GM19324 (cell line): Measurements from ENCODE around the gene PRKN.

Experiments used
- ATAC-seq: cut with Tn5 transposase; IDR thresholded peaks from one replicate; pipeline ENCODE4 v1.9.1; 2021; ENCODE audit warnings: mild to moderate bottlenecking, moderate library complexity; ENCODE audit not compliant: unreplicated experiment, low FRiP score

PRKN gene

DNA sequence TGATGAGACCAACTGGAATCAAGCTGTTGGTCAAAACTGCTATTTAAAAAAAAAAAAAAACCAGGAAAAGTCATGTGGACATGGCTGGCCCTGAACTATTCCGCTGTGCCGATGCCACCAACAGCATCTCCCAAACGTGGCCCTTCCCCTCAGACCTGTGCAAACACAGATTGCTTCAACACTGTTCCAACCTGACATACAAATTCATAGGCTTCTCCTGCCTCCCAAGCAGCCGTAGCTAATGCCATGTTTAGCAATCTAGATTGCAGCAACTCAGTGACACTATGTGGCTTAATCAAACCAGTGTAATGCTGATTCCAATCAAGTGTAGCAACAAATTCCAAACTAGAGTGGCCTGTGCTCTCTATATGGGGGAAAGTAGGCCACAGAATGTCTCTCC is 16.2 kb downstream of the PRKN start:
- ATAC-seq: no peak

DNA sequence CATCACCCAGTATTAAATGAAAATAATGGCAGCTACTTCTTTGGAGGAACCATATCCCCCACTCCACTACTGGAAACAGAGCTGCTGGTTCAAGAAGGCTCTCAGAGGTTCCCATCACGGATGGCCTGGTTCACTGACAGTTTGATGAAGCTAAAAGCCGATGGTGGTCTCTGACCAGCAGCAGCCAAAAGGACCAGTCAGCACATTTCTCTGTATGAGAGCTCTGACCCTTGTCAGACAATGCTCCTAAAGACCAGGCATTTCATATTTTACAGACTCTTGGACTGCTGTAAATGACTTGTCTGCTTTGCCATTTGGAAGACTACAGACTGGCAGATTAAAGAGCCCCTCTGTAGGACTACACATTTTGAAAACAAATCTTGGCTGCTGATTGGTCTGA is 16.6 kb downstream of the PRKN start:
- no peak for ATAC-seq

DNA sequence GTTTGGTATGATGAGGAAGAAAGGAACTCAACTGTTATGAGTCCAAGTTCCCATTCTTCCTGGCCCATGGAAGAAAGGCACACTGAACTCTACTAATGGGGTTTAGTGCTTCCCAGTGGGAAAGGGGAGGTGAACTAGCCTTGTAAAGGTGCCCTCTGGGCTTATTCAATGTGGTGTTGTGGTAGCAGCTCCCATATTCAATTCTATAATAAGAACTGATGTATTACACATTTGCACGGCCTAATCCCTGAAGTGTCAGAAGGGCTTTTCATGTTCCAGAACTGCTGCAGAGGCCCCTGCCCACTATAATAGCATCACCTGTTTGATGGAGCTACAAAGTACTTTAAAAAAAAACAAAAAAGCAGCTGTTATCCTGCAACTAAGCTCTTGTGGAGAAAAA is 17.1 kb downstream of the PRKN start:
- no peak for ATAC-seq

DNA sequence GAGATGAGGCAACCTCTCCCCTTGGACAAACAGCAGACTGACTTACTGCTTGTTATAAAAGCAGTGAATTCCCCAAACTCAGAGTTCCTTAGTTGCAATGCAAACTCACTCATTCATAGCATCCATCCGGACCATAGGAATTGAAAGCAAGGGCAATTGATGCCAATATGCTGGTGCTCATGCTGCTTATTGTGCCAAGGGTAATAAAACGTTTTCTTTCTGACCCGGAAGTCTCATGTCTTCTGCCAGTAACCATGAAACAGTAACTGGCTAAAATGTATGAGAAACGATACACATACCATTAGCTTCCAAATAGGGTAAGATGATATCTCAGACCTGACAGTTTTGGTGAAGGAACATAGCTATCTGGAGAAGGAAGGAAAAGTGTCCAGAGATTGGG is 18.1 kb downstream of the PRKN start:
- ATAC-seq: no peak

DNA sequence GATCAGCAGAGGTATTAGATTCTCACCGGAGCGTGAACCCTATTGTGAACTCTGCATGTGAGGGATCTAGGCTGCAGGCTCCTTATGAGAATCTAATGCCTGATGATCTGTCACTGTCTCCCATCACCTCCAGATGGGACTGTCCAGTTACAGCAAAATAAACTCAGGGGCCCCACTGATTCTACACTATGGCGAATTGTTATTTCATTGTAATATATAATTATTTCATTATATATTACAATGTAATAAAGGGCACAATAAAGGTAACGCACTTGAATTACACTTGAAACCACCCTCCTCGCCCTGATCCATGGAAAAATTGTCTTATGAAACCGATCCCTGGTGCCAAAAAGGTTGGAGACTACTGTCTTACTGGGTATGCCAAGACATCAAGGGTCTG is 18.6 kb downstream of the PRKN start:
- ATAC-seq: no peak

DNA sequence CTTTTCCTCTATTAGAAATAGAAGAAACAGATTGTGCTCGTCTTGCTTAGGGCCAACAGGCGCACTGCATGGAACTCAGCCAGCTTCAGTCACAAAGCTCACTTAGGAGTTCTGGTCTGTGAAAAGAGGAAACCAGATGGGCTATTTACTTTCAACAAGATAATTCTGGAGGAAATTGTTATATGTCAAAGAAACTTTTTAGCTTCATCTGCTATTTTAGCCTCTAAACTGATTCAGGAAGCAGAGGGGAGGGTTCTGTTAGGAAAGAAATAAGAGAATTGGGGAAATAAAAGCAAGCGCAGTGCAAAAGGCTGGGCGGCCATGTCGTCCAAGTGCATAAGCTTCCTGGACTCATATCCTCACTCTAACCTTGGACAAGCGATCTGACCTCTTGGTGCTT is 21.3 kb downstream of the PRKN start:
- ATAC-seq: no peak

DNA sequence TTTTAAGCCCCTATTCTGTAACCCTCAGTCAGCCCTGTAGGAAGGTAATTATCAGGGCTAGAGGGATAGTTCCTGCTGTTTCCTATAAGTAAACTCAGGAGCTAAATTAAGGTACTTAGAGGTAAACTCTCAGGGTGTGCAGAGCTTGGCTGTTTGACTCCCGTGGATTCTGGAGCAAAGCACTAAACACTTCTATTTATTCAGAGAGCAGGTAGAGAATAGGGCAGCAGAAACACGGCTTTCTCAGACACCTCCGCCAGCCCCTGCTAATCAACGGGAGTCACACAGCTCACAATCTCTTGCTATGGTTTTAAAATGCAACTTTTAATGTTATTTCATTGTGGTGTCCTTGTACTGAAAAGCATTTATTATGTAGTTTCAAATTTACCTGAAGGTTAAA is 21.8 kb downstream of the PRKN start:
- no peak for ATAC-seq

GRCh38 chr6:162704001-162704400 is 23.6 kb downstream of the PRKN start:
- no peak for ATAC-seq

- ATAC-seq: no peak
Observed at GRCh38 chr6:162702446-162702845, 25.1 kb downstream of the PRKN start.

DNA sequence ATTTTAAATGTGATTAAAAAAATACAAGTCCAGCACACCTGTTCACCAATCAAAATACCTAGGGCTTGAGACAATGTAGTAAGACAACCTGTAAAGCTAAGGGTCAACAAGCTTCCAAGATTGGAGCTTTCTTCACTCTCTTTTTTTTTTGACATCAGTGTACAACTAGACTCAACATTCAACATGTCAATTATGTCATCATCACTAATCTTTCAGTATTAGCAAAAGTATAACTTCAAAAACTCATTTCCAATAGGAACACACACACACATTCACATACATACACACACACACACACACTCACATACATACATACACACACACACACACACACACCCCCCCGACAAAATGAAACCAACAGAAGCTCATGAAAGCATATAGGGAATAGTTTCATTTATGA is 26.0 kb downstream of the PRKN start:
- no peak for ATAC-seq

DNA sequence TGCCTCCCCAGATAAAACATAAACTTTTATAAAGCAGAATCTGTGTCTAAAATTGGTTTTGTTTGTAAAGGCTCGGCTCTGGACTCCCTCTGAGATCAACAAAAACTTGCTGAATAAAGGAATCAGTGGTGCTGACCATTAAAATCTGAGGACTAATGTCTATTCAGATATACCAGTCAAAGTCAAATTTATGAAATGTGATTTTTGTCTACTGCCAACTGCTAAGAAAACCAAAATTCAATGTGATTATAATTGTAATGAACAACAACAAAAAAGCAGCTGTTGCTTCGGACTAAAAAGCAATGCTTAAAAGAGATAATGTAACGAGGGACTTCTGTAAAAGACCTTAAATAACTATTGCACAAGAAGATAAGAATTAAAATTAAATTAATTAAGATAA is 26.6 kb downstream of the PRKN start:
- ATAC-seq: no peak

DNA sequence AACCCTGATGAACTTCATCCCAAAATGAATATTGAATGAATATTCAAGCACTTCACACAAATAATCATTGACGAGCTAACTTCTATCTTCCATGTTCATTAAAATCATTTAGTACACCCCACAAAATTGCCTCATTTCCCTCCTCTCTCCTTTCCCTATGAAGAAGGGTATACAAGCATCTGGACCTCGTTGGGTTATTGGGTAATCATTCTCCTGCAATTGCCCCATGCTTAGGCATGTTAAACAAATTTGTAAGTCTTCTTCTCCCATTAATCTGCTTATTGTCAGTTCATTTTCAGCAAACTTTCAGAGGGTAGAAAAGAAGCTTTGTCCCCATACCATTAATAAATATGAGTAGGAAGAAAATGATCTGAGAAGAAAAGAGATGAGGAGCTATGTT is 27.6 kb downstream of the PRKN start:
- no peak for ATAC-seq

- ATAC-seq: no peak
Observed at GRCh38 chr6:162698440-162698839, 29.1 kb downstream of the PRKN start.

GRCh38 chr6:162697872-162698403 is 29.6 kb downstream of the PRKN start:
- ATAC-seq: no peak

- ATAC-seq: no peak
Observed at GRCh38 chr6:162690158-162690557, 37.4 kb downstream of the PRKN start.

DNA sequence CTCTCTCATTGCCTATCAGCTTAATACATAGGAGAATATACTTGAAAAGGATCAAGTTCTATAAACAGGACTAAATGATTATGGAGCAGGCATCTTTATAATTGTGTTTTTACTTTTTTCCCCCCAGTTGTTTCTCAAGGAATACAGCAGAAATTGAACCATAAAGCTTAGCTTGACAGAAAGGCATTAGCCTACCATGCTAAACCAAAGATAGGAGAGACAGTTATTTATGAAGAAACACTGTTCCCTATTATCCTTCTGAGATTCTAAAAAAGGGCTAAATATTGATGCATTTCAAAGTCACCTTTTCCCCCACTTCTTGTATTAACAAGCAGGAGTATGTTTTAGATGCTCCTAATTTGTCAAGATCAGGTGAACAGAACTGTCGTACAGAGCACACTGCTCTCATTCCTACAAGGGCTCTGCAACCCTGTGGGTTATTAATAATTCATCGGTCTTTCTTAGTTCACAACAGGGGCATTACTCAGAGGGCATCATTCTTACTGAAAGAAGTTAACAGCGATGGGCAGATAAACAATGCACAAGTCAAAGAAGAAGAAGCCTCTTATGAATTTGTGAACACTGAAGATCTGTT is 38.7 kb downstream of the PRKN start:
- ATAC-seq: no peak

DNA sequence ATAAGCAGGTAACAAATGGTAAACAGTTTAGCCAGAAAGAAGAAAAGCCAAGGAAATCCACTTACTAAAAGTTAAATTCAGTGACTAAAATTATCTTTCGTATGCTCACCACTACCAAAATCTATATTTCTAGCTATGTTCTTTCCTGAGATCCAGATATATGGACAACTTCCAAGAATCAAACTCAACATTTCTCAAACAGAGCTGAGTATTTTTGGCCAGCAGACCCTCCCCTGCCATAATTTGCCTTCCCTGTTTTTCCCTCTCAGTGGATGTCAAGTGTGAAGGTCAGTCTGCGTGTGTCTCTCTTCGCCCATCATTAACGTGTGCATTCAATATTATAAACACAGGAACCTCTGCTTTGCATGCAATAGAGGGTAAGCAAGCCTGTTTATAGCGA is 42.0 kb downstream of the PRKN start:
- no peak for ATAC-seq

GRCh38 chr6:162684961-162685360 is 42.6 kb downstream of the PRKN start:
- no peak for ATAC-seq

DNA sequence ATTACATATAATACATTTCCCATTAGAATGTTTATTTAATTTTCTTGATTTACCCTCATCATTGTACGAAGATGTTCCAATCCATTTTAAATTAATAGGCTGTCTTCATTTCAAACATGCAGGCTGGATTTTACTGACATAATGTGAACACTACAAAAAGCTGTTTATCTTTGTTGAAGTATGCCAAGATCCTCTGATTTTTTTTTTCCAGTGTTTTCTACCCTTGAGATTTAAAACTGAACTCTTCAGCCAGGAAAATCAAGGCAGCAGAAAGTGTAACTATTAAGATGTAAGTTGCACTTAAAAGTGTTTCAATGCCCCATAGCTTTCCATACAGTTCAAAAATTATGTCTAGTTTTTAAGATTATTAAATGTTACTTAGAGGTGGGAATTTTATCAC is 43.5 kb downstream of the PRKN start:
- no peak for ATAC-seq

DNA sequence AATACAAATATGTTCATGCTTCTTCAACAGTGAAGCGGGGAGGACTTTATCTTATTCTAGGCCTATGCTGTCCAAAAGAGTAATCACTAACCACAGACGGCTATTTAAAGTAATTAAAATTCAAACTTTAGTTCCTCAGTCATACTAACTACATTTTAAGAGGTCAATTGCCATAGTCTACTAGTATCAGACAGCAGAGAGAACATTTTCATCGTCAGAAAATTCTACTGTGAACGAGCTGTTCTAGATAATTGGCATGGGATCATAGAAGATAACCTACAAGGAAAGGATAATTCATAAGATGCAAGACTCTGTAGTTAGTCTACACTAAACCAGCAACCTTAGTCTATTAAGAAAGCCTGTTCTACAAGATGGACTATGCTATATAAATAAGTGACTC is 44.4 kb downstream of the PRKN start:
- ATAC-seq: no peak

GRCh38 chr6:162681447-162681846 is 46.1 kb downstream of the PRKN start:
- no peak for ATAC-seq

- no peak for ATAC-seq
Observed at GRCh38 chr6:162680871-162681270, 46.7 kb downstream of the PRKN start.

DNA sequence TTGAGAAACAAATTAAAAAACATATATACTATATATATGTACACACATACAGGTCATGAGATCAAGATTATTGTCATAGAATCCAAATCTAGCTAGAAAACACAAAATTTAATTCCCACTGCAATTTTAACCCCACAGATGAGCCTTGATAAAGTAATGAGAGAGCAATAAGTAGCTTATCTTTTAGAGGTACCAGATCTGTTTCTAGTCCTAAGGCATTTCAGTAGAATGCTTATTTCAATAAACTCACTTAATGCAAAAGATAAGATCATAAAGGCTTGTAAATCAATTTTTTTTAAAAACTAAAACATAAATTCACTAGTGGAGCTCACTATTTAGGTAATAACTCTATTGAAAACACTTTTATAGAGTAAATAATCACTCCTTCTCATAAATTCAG is 47.2 kb downstream of the PRKN start:
- no peak for ATAC-seq
